Peyer's patch (tissue), 4 donors: ENCODE measurements around the gene BAZ1B. TPM values are rescaled to one million over a fixed set of nuclear protein-coding genes. Genes with fewer than 3 reads are reported as not detected.
A peak's percentile ranks its signal among the peaks of the same experiment; 100 is the strongest.

Experiments used
- DNase-seq, 3 donors: peaks; one replicate each; pipeline ENCODE4 v3.0.0-alpha.2; 2017 to 2019
- H3K27ac ChIP-seq, 4 donors: fragments of 200-600 bp; sonication (generic); one replicate each; pipeline ENCODE4 v1.5.1; 2016 to 2019
- H3K27me3 ChIP-seq, 2 donors: fragments of 200-600 bp; sonication (generic); one replicate each; pipeline ENCODE4 v1.5.1; 2019
- H3K36me3 ChIP-seq, 3 donors: fragments of 200-600 bp; sonication (generic); one replicate each; pipeline ENCODE4 v1.5.1; 2016 to 2019
- H3K4me1 ChIP-seq, 4 donors: fragments of 200-600 bp; sonication (generic); one replicate each; pipeline ENCODE4 v1.5.1; 2016 to 2019
- H3K4me3 ChIP-seq, 4 donors: fragments of 200-600 bp; sonication (generic); 1 replicate in 3 of 4; 2 replicates in 1 of 4; pipeline ENCODE4 v1.5.1; 2016 to 2019; ENCODE audit warnings: mild to moderate bottlenecking in 1 of 4
- H3K9me3 ChIP-seq, 4 donors: fragments of 200-600 bp; sonication (generic); one replicate each; pipeline ENCODE4 v1.5.1; 2016 to 2019; ENCODE audit warnings: mild to moderate bottlenecking in 1 of 4
- POLR2A ChIP-seq, 2 donors: fragments of 450-650 bp; IDR thresholded peaks; one replicate each; pipeline ENCODE4 v1.5.1; 2017; ENCODE audit warnings: antibody characterized with exemption in 2 of 2, mild to moderate bottlenecking in 2 of 2, moderate library complexity in 2 of 2
- total RNA-seq, 4 donors: library from RNA; depleted of rRNA; stranded (reverse); fragments of >200 nt; gene quantifications; one replicate each; pipeline ENCODE4 v1.1.0, GENCODE V29; 2016
- TF ChIP-seq, protein P1 (sequence below), 6 experiments: fragments of 450-650 bp in 4 of 6; fragments of 200-600 bp in 2 of 6; sonication (generic) in 1 of 6; IDR thresholded peaks; one replicate each; pipeline ENCODE4 v1.5.1; 2017 to 2019; ENCODE audit warnings: antibody characterized with exemption in 6 of 6, mild to moderate bottlenecking in 3 of 6, moderate library complexity in 1 of 6

Gene BAZ1B
- total RNA-seq, 4 donors from 2014 or later, result 38.6 to 162 (median 52.6) TPM

DNA sequence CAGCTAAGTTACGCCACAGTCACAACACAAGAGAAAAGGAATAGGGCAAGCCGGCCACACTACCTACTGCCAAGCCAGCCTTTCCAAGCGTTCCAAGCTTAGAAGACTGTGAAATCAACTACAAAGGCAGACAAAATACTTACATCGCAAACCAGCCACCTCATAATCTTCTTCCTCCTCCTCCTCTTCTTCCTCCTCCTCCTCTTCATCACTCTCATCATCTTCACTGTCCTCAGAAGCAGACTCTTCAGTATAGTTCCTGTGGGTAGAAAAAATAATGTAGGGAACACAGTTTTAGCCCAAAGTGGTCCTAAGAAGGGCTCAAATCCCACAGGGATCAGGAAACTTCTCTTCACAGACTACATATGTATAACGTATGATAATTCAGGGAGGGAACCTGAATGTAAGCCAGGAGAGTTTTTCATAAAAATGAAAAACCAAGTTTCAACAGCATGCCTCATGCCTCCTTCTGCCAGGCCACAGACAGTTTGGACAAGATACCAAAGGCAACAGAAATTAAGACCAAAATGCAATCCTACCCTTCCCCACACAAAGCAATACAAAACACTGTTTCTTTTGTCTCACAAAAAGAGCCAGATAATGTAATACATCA is 74.9 kb downstream of the BAZ1B start:
- H3K9me3 ChIP-seq, result no peaks in the 10 kb centered on the region

DNA sequence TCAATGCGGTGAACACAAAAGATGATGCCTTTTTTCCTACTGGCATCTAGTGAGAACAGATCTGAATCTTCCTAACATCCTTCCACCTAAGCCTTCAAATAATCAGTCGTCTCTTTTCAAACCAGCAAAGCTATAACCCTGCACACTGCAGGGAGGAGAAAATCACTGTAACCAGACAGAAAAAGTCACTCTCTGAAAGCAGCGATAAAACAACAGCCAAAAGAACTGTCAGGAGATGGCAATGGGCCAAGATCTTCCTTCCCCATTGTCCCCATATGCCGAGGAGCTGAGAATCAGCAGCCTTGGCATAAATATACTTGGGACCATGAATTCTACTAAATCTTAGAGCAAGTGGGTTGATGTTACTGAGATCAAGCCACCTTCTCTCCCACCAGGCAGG is 75.4 kb downstream of the BAZ1B start:
- DNase-seq, result no peak
- H3K9me3 ChIP-seq, result no peaks in the 10 kb centered on the region
- TF ChIP-seq POLR2A (IDR thresholded peaks at IDR 0.05), result no peak
- TF ChIP-seq, protein P1, sequence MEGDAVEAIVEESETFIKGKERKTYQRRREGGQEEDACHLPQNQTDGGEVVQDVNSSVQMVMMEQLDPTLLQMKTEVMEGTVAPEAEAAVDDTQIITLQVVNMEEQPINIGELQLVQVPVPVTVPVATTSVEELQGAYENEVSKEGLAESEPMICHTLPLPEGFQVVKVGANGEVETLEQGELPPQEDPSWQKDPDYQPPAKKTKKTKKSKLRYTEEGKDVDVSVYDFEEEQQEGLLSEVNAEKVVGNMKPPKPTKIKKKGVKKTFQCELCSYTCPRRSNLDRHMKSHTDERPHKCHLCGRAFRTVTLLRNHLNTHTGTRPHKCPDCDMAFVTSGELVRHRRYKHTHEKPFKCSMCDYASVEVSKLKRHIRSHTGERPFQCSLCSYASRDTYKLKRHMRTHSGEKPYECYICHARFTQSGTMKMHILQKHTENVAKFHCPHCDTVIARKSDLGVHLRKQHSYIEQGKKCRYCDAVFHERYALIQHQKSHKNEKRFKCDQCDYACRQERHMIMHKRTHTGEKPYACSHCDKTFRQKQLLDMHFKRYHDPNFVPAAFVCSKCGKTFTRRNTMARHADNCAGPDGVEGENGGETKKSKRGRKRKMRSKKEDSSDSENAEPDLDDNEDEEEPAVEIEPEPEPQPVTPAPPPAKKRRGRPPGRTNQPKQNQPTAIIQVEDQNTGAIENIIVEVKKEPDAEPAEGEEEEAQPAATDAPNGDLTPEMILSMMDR (IDR thresholded peaks at IDR 0.05), result no peak
- no peak overlapping the region for H3K4me3 ChIP-seq
- no peak overlapping the region for H3K27ac ChIP-seq
- H3K4me1 ChIP-seq, result no peaks in the 10 kb centered on the region
- H3K27me3 ChIP-seq, result no peaks in the 10 kb centered on the region
- peaks cover 0 to 99% (median 3%) of the 10 kb centered on the region in 3 donors for H3K36me3 ChIP-seq

More for the DNA sequence above, 74.9 kb downstream of the BAZ1B start:
- DNase-seq, result no peak
- no peaks in the 10 kb centered on the region for H3K27me3 ChIP-seq
- H3K27ac ChIP-seq, result no peak overlapping the region
- H3K4me1 ChIP-seq, result no peaks in the 10 kb centered on the region
- TF ChIP-seq, protein P1 (IDR thresholded peaks at IDR 0.05), result no peak
- TF ChIP-seq POLR2A (IDR thresholded peaks at IDR 0.05), result no peak
- H3K4me3 ChIP-seq, result no peak overlapping the region
- peaks cover 0 to 93% (median 3%) of the 10 kb centered on the region in 3 donors for H3K36me3 ChIP-seq

DNA sequence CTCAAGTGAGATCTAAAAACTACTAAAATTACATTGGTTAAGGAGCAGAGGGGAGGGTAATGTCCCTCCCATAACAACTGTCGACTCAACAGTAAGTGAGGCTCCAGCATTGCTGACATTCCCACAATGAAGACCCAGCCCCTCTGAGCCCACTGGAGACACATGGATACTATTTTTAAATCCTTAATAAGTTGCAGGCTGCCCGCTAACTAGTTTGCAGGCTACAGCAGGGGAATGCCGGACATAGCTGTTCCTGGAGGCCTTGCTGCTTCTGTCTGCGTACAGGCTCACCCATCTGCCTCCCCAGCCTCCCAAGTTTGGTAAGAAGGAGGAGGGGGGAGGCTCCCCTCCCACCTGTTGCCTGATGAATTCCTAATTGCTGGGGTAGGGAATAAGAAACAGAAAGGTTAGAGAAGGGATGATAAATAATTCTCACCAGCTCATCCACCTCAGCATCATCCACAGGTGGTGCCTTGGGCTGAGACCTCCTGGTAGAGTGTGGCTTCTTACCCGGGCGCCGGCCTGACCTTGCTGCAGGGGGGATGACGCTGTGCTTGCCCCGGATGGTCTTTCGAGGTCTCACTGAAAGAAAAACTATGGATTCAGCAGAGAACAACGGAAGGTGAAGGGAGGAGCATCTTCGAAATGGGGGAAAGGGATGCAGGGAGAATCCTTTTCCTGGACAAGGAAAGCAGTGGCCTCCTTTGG is 78.4 kb downstream of the BAZ1B start:
- H3K27ac ChIP-seq, result no peak overlapping the region
- H3K4me3 ChIP-seq, result no peak overlapping the region
- no peak for TF ChIP-seq POLR2A (IDR thresholded peaks at IDR 0.05)
- TF ChIP-seq, protein P1 (IDR thresholded peaks at IDR 0.05), result no peak
- H3K36me3 ChIP-seq, result peaks cover 0 to 84% (median 3%) of the 10 kb centered on the region in 3 donors
- H3K4me1 ChIP-seq, result no peaks in the 10 kb centered on the region
- no peaks in the 10 kb centered on the region for H3K9me3 ChIP-seq
- no peaks in the 10 kb centered on the region for H3K27me3 ChIP-seq
- DNase-seq, result peak in 1 of 3 donors; percentile 8

DNA sequence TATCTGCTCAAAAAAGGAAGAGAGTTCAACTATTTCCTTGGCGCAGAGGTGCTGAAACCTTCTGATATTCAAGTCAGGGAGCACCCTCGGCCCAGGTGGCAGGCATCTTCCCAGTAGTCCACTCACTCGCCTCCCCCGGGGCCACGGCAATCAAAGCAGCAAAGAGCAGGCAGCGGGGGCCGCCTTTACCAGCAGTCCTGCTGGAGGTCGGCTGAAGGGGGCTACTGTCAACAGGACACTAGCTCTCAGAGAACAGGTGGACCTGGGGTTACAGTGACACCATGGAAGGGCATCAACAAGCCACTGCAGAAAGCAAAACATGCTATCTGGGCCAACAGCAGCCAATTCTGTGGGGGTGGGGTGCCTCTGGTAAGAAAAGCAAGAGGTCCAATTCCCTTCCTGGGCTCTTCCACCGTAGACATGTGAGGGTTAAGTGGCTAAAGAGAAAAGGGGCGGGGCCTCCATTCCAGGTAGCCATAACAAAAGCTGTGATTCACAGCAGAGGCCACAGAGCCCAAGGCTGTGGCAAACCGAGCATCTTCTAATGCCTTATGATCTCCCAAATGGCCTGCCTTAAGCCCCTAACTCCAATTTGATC is 79.1 kb downstream of the BAZ1B start:
- Histone ChIP-seq H3K27ac (no peak overlapping the region), H3K36me3 (peaks cover 0 to 77% (median 3%) of the 10 kb centered on the region in 3 donors), H3K4me3 (no peak overlapping the region), H3K27me3 (no peaks in the 10 kb centered on the region), H3K9me3 (no peaks in the 10 kb centered on the region), H3K4me1 (no peaks in the 10 kb centered on the region)
- peak in 1 of 3 donors; percentile 40 for DNase-seq
- no peak for TF ChIP-seq POLR2A (IDR thresholded peaks at IDR 0.05)
- TF ChIP-seq, protein P1 (IDR thresholded peaks at IDR 0.05), result no peak

DNA sequence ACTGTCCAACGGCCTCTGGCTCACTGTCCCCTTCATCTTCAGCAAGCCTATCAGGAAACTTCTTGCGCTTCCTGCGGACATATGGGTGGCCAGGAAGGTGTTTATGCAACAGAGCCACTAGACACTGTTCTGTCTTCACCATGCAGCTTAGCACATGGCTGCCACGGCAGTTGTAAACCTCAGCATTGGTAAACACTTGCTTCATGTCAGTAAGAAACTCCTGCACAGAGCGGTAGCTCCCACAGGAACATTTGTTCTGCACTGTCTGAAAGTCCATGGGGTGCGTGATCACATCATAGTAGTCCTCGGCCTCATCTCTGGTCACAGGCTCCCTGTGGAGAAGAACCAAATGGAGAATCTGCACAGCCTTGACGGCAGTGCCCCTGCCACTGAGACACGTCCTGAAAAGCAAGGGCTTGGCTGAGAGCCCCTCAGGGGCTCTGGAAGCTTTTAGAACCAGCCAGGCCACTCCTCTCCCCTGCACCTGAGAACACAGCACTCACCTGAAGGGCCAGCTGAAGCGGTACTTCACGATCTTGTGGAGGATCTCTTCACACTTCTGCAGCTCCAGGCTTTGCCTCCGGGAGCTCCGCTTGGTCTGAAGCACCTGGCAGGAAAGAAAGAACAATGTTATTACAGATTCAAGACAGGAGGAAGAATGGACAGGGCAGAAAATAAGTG is 79.7 kb downstream of the BAZ1B start:
- Histone ChIP-seq H3K27ac (no peak overlapping the region), H3K36me3 (peaks cover 0 to 71% (median 3%) of the 10 kb centered on the region in 3 donors), H3K4me3 (no peak overlapping the region), H3K27me3 (no peaks in the 10 kb centered on the region), H3K9me3 (no peaks in the 10 kb centered on the region), H3K4me1 (no peaks in the 10 kb centered on the region)
- peak in 1 of 3 donors; percentile 34 for DNase-seq
- TF ChIP-seq, protein P1 (IDR thresholded peaks at IDR 0.05), result no peak
- TF ChIP-seq POLR2A (IDR thresholded peaks at IDR 0.05), result no peak
